Measurements from ENCODE around the gene OR6N1.

Gene OR6N1

DNA sequence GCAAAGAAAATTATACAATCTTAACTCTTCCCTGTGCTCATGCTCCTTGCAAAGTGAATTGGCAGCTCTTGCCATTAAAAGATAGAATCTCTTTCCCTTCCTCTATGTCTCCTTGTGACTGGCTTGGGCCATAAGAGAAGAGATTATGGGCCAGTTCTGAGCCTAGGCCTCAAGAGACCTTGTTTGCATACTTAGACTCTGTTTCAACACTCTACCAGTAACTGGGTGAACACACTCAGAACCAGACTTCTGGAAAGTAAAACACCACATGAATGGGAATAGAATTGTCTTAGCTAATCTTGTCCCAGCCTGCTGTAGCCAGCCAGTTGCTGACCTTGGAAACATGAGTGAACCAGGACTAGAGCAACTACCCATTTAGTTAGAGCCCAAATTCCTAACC lies 36.1 kb downstream of the OR6N1 start:
- FAIRE-seq: no peak

- FAIRE-seq: no peak
Measured at GRCh38 chr1:158732524-158732923, 39.5 kb downstream of the OR6N1 start.

- no peak for FAIRE-seq
Measured at GRCh38 chr1:158731707-158732106, 40.3 kb downstream of the OR6N1 start.

DNA sequence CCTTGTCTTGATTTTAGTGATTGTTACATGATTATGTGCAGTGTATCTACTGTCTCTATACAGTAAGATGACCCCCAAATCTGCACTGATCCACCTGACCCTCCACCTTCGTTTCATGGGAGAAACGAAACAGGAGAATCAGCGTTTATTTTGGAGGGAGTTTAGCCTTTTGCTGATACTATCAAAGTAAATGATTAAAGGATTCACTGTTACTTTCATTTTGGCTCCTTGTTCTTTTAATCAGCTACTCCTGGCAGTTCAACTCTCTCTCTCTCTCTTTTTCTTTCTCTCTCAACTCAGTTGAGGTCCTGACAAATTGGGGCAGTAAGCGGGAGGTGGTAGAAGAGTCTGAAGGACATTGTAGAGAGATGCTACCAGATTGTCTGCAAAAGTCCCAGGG lies 41.5 kb downstream of the OR6N1 start:
- no peak for FAIRE-seq

- no peak for FAIRE-seq
Measured at GRCh38 chr1:158728510-158729225, 43.3 kb downstream of the OR6N1 start.

- FAIRE-seq: no peak
Measured at GRCh38 chr1:158724442-158724841, 47.6 kb downstream of the OR6N1 start.

GRCh38 chr1:158720620-158721019 lies 51.4 kb downstream of the OR6N1 start, which contains the start of gene OR6K3:
Gene OR6K3, minus strand, starts transcription at chr1:158720720. Its CDS starts 2,605 bp downstream, at chr1:158718115.
- FAIRE-seq: no peak

GRCh38 chr1:158719664-158720063 lies 52.3 kb downstream of the OR6N1 start:
- no peak for FAIRE-seq

DNA sequence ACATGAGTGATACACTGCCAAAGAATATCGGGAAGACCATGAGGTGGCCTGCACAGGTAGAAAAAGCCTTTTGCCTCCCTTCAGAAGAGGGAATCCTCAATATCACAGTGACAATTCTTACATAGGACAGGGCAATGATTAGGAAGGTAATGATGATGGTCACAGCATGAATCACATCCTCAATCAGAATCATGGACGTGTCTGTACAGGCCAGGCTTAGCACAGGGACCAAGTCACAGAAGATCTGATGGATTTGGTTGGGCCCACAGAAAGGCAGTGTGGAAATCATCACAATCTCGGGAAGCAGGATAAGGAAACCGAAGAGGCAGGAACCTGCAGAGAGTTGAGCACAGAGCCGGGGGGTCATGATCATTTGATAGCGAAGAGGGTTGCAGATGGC lies 54.7 kb downstream of the OR6N1 start:
- FAIRE-seq: no peak

DNA sequence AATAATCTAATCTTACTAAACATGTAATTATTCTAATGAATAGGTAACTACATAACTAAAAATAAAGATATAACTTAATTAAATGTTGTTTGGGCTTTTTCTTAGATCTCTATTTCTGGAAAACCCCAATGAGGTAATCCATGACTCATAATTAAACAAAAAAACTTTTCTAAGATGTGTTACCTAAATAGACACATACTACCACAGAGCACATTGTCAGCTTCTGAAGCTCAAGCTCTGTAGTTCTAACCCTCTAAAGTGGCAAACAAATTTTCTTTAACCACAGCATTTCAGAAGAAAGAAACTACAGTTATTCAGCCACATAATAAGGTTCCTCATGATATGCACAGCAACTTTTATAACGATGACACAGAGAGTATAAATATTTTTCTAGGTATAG lies 55.7 kb downstream of the OR6N1 start:
- FAIRE-seq: no peak

DNA sequence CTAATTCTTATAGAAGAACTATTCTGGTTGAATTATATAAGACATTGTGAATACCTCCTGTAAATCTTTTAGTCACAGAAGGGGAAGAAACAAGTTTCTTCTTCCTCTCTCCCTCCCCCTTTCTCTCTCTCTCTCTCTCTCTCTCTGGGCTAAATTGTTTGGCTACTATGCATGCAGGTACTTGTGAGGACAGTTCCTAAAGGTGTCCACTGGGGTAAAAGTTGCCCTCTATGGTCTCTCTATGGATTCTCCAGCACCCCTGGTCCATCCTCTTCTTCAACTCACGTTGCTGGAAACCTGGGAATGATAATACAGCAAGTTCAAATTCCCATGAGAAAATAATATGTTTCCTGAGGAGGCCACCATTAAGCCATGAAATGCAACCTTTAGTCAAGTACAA lies 57.2 kb downstream of the OR6N1 start:
- FAIRE-seq: no peak

Measured in A204.1 (cell line).